Stimulated activated CD4-positive, alpha-beta T cell treated with anti-CD3 and anti-CD28 coated beads, Interleukin-12 subunit alpha, Interleukin-12 subunit beta, amount 100 ng/mL, for 24 hours (primary cell): ENCODE measurements around the gene ZNF674.
"Not testable (repeated sequence)": the region's sequence is repeated elsewhere in the genome, so short reads cannot be mapped to it uniquely, and the experiment has no call there.

ENCODE experiments used
- DNase-seq, 2 experiments: peaks; one replicate each; pipeline ENCODE4 v3.0.0-alpha.2; 2020; ENCODE audit warnings: low read depth in 2 of 2

The ZNF674 gene

GRCh38 chrX:46463682-46464081, 81.5 kb downstream of the ZNF674 start:
- DNase-seq = no peak

- no peak for DNase-seq
Observed at GRCh38 chrX:46461660-46462191, 83.5 kb downstream of the ZNF674 start.

- DNase-seq = not testable (repeated sequence)
Observed at GRCh38 chrX:46460801-46461659, 84.2 kb downstream of the ZNF674 start.

- DNase-seq = no peak
Observed at GRCh38 chrX:46459603-46460002, 85.6 kb downstream of the ZNF674 start.

GRCh38 chrX:46456125-46456922, 88.9 kb downstream of the ZNF674 start:
- no peak for DNase-seq
